Caki2 (cell line): Measurements from ENCODE around the gene SOAT1. TPM values are rescaled to one million over a fixed set of nuclear protein-coding genes. Genes with fewer than 3 reads are reported as not detected.
"Not testable (repeated sequence)": the region's sequence is repeated elsewhere in the genome, so short reads cannot be mapped to it uniquely, and the experiment has no call there.

ENCODE experiments used
- DNase-seq: peaks from one replicate; pipeline ENCODE4 v3.0.0-alpha.2; 2015; ENCODE audit warnings: low read depth
- in situ Hi-C: cut with HindIII; loops from 2 replicates; pipeline ENCODE4 v1.10.0; 2016; ENCODE audit warnings: low sequenced_read_pairs, low pct_unique_long_range_greater_than_20kb, mixed read lengths
- total RNA-seq: library from RNA; depleted of rRNA; stranded (reverse); fragments of >200 nt; shearing (Covaris generic); gene quantifications from 2 replicates; pipeline ENCODE4 v1.2.3, GENCODE V29; 2014; ENCODE audit warnings: low replicate concordance; rRNA removed

Gene SOAT1
- total RNA-seq: 16.2 and 17.5 TPM in 2 replicates

- in situ Hi-C loops: no loop called here
- DNase-seq: peak; percentile 93
Measured at GRCh38 chr1:179293340-179294327, at the start of gene SOAT1. Gene SOAT1 (plus strand): TSS chr1:179293797. CDS start chr1:179302685, 8,888 bp downstream.

GRCh38 chr1:179245426-179245825 lies 48.2 kb upstream of the SOAT1 start:
- DNase-seq, in situ Hi-C loops: not testable (repeated sequence)

- in situ Hi-C loops: no loop called here
- no peak for DNase-seq
Measured at GRCh38 chr1:179247923-179248322, 45.7 kb upstream of the SOAT1 start.

GRCh38 chr1:179251675-179252074 lies 41.9 kb upstream of the SOAT1 start:
- peak; percentile 23 for DNase-seq
- in situ Hi-C loops: no loop called here

GRCh38 chr1:179252606-179253005 lies 41.0 kb upstream of the SOAT1 start:
- no peak for DNase-seq
- in situ Hi-C loops: no loop called here

GRCh38 chr1:179253286-179253972 lies 40.2 kb upstream of the SOAT1 start:
- DNase-seq: no peak

GRCh38 chr1:179262183-179262582 lies 31.4 kb upstream of the SOAT1 start:
- in situ Hi-C loops: no loop called here

More at GRCh38 chr1:179253286-179253972, 40.2 kb upstream of the SOAT1 start:
- in situ Hi-C loops: no loop called here

GRCh38 chr1:179263121-179263520 lies 30.5 kb upstream of the SOAT1 start:
- no peak for DNase-seq
- in situ Hi-C loops: no loop called here

More at GRCh38 chr1:179262183-179262582, 31.4 kb upstream of the SOAT1 start:
- DNase-seq: no peak

GRCh38 chr1:179264507-179264906 lies 29.1 kb upstream of the SOAT1 start:
- in situ Hi-C loops: no loop called here
- DNase-seq: no peak

- no peak for DNase-seq
- in situ Hi-C loops: no loop called here
Measured at GRCh38 chr1:179269071-179269470, 24.5 kb upstream of the SOAT1 start.

- in situ Hi-C loops, DNase-seq: not testable (repeated sequence)
Measured at GRCh38 chr1:179274424-179274823, 19.2 kb upstream of the SOAT1 start.

GRCh38 chr1:179278920-179279319 lies 14.7 kb upstream of the SOAT1 start:
- in situ Hi-C loops: no loop called here
- no peak for DNase-seq

GRCh38 chr1:179283992-179284391 lies 9.6 kb upstream of the SOAT1 start:
- in situ Hi-C loops: no loop called here

GRCh38 chr1:179287946-179288345 lies 5.7 kb upstream of the SOAT1 start:
- in situ Hi-C loops: no loop called here
- peak; percentile 90 for DNase-seq

More at GRCh38 chr1:179283992-179284391, 9.6 kb upstream of the SOAT1 start:
- no peak for DNase-seq

- DNase-seq: peak; percentile 44
- in situ Hi-C loops: no loop called here
Measured at GRCh38 chr1:179288977-179289376, 4.6 kb upstream of the SOAT1 start.

GRCh38 chr1:179295164-179295755 lies 1.7 kb downstream of the SOAT1 start:
- DNase-seq: no peak
- in situ Hi-C loops: no loop called here

- in situ Hi-C loops: no loop called here
Measured at GRCh38 chr1:179296356-179297104, 2.9 kb downstream of the SOAT1 start.

GRCh38 chr1:179297105-179297378 lies 3.4 kb downstream of the SOAT1 start:
- in situ Hi-C loops: no loop called here
- no peak for DNase-seq

More at GRCh38 chr1:179296356-179297104, 2.9 kb downstream of the SOAT1 start:
- DNase-seq: no peak
